ENCODE measurements around the gene PTN.
"Not testable (repeated sequence)": the region's sequence is repeated elsewhere in the genome, so short reads cannot be mapped to it uniquely, and the experiment has no call there.

Gene PTN

GRCh38 chr7:137262599-137262998 lies 80.9 kb downstream of the PTN start:
- DNase-seq, result no peak

- no peak for DNase-seq
These were observed 85.0 kb downstream of the PTN start for GRCh38 chr7:137258552-137258951.

- DNase-seq, result no peak
These were observed 88.8 kb downstream of the PTN start for GRCh38 chr7:137254766-137255165.

- DNase-seq, result no peak
These were observed 97.6 kb downstream of the PTN start for GRCh38 chr7:137245890-137246289.

GRCh38 chr7:137245186-137245585 lies 98.3 kb downstream of the PTN start:
- no peak for DNase-seq

GRCh38 chr7:137243741-137244140 lies 99.8 kb downstream of the PTN start:
- no peak for DNase-seq

GRCh38 chr7:137242616-137243015 lies 100.9 kb downstream of the PTN start:
- no peak for DNase-seq

- no peak for DNase-seq
These were observed 101.7 kb downstream of the PTN start for GRCh38 chr7:137241655-137242360.

GRCh38 chr7:137239186-137239585 lies 104.3 kb downstream of the PTN start:
- DNase-seq, result not testable (repeated sequence)

GRCh38 chr7:137235434-137235833 lies 108.1 kb downstream of the PTN start:
- DNase-seq, result no peak

GRCh38 chr7:137231167-137231566 lies 112.4 kb downstream of the PTN start:
- no peak for DNase-seq

- DNase-seq, result no peak
These were observed 122.1 kb downstream of the PTN start for GRCh38 chr7:137221467-137221866.

GRCh38 chr7:137213744-137214143 lies 129.8 kb downstream of the PTN start:
- DNase-seq, result no peak

- no peak for DNase-seq
These were observed 134.2 kb downstream of the PTN start for GRCh38 chr7:137209151-137209817.

- DNase-seq, result no peak
These were observed 136.8 kb downstream of the PTN start for GRCh38 chr7:137206770-137207169.

- DNase-seq, result no peak
These were observed 139.3 kb downstream of the PTN start for GRCh38 chr7:137204246-137204645.

- DNase-seq, result no peak
These were observed 140.2 kb downstream of the PTN start for GRCh38 chr7:137203351-137203750.

GRCh38 chr7:137196648-137197047 lies 146.9 kb downstream of the PTN start:
- DNase-seq, result no peak

- no peak for DNase-seq
These were observed 147.5 kb downstream of the PTN start for GRCh38 chr7:137195996-137196395.

GRCh38 chr7:137181619-137182018 lies 161.9 kb downstream of the PTN start:
- DNase-seq, result not testable (repeated sequence)
